ENCODE measurements around the gene NFATC2.
"Not testable (repeated sequence)": the region's sequence is repeated elsewhere in the genome, so short reads cannot be mapped to it uniquely, and the experiment has no call there.

Gene NFATC2

DNA sequence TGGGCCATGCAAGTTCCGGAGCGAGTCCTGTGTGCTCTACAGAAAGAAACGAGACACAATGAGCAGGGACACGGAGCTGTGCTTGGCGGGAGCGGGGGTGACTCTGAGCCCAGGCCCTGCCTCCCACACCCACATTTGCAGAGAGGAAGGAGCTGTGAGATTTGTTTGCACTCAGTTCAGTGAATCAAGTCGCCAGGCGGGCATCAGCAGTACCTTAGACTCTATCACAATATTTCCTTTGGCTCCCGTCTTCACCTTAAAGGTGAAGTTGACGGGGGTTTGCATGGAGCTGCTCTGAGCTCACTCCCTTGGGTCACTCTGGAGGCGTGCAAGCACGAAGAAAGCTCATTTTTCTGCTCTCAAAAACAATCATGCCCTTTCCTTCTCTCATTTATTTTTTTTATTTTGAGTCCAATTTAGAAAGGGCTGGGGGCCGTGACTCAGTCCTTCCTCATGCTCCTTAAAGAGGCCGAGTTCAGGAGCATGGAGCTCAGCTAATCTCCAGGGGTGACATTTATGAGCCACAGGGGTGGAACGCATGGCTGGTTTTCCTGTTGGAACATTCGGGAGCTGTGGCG lies 188.2 kb downstream of the NFATC2 start:
- DNase-seq (ENCODE audit: low spot score) = no peak

DNA sequence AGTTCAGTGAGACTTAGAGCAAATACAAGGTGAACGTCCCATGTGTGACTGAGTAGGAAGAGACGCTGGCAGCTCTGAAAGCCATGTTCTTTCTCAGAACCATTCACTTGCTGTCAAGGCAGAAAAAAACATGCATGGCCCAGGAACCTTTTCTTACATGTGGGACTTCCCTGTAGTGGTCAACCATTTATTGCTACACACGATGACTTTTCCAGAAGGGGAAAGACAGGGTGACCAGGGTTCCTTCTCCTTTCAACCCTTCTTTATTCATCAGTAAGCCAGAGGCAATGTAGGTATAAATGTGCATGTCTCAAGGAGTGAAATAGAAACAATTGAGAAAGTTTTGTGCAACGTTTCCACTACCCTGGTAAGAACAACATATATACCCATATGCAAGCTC lies 189.0 kb downstream of the NFATC2 start:
- DNase-seq (ENCODE audit: low spot score) = no peak

DNA sequence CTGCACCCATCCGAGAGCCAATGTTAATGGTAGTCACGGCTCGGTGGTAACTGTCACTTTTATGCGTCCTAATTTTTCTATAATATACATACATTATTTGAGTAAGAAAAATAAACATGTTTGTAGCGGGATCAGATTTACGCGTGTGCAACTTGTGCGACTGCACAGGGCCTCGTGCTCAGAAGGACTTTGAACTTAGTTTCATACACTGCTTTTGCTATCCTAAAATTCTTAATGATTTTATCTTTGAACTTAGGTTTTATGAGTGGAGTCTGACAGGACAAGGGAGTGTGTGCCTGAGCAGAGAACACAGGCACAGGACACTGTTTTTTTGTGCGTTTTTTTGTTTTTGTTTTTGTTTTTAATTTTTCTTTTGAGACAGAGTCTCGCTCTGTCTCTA lies 189.7 kb downstream of the NFATC2 start:
- no peak for DNase-seq (ENCODE audit: low spot score)

DNA sequence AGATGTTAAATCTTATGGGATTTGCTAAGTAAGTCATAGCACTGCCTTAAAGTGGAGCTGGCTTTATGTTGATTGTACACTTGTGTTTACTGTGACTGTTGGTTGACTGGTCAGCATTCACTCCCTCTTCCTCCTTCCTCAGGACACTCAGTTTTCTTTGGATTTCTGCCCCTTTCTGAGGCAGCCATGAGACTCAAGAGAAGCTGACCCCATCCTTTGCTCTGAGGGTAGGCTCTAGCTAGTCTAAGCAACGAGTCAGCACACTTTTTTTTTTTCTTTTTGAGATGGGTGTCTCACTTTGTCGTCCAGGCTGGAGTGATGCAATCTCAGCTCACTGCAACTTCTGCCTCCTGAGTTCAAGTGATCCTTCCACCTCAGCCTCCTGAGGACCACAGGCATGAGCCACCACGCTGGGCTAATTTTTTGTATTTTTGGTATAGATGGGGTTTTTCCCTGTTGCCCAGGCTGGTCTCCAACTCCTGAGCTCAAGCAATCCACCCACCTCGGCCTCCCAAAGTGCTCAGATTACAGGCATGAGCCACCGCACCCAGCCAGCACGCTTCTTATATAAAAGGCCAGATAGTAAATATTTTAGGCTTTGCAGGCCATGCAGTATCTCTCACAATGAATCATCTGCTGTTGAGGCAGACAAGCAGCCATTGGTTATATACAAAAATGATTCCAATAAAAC lies 191.4 kb downstream of the NFATC2 start:
- DNase-seq (ENCODE audit: low spot score) = no peak

DNA sequence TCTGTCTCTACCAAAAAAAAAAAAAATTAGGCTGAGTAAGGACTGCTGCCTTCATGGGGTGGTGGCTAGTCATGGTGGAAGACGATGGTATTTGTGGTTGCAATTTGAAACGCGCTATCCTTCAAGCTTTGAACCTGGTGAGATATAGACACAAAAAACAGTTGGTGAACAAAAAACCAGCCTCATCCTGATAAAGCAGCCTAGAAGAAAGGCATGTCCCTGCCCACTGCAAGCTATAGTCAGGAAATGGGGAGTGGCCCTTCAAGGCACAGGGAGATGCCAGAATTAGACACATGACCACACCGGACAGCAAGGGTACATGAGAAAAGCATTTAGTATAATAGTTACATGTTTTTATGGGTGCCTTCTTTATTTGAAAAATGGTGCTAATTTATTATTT lies 193.6 kb downstream of the NFATC2 start:
- DNase-seq (ENCODE audit: low spot score) = no peak

DNA sequence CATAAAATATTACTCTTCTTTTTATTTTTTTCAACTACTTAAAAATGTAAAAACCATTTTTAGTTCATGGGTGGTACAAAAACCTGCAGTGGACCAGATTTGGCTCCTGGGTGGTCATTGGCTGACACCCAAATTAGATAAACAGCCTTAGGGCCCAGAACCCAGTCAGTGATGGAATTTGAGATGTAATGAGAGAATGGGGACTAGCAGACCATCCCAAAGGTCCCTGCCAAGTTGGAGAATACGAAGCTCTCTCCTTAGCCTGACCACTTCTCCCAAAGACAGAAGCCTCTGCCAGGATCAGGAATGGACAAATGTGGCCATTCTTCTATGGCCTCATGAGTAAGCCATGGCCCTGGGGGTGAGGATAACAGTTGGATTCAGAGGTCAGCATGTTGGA lies 194.7 kb downstream of the NFATC2 start:
- no peak for DNase-seq (ENCODE audit: low spot score)

DNA sequence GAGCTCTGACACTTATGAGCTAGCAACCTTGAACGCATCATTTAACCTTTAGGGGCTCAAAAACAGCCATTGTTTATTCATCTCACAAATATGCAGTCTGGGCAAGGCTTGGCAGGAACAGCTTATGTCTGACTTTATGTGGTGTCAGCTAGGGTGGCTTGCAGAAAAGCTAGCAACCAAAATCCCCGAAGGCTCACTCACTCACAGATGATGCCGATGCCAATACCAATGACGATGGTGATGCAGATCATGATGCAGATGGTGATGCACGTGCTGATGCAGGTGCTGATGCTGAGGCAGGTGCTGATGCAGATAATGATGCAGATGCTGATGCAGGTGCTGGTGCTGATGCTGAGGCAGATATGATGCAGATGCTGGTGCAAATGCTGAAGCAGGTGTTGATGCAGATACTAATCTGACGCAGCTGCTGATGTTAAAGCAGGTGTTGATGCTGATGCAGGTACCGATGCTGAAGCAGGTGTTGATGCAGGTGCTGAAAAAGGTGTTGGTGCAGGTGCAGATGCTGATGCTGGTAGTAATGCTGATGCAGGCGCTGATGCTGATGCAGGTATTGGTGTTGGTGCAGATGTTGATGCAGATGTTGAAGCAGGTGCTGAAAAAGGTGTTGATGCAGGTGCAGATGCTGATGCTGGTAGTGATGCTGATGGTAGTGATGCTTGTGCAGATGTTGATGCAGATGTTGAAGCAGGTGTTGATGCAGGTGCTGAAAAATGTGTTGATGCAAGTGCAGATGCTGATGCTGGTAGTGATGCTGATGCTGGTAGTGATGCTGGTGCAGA lies 195.6 kb downstream of the NFATC2 start:
- DNase-seq (ENCODE audit: low spot score) = no peak

DNA sequence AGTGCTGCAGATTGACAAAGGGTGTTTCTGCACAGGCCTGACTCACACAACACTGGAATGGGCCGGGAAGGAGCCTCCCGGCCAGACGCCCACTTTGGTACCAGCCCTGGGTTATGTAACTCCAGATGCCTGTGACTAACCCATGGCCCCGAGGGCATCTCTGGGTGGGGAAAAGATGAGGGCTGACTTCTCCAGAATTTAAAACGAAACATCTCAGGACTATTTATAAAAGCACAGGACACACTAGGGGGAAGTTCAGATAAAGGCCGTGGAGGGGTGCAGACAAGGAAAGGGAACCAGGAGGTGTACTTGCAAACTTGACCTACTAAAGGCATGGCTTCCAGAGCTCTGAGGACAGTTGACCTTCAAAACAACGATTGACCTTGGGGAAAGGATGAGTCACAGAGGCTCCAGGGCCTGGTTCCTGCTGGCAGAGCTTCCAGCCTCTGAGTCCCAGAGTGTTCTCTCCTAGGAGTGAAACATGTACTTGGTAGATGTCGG lies 196.9 kb downstream of the NFATC2 start:
- DNase-seq (ENCODE audit: low spot score) = no peak

DNA sequence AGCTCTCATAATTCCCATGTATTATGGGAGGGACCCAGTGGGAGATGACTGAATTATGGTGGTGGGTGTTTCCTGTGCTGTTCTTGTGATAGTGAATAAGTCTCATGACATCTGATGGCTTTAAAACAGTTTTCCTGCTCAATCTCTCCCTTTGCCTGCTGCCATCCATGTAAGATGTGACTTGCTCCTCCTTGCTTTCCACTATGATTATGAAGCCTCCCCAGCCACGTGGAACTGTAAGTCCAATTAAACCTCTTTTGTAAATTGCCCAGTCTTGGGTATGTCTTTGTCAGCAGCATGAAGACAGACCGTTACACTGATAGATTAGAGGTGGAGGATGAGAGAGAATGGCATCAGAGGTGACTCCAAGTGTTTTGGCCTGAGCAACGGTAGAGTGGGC lies 198.7 kb downstream of the NFATC2 start:
- not testable (repeated sequence) for DNase-seq (ENCODE audit: low spot score)

DNA sequence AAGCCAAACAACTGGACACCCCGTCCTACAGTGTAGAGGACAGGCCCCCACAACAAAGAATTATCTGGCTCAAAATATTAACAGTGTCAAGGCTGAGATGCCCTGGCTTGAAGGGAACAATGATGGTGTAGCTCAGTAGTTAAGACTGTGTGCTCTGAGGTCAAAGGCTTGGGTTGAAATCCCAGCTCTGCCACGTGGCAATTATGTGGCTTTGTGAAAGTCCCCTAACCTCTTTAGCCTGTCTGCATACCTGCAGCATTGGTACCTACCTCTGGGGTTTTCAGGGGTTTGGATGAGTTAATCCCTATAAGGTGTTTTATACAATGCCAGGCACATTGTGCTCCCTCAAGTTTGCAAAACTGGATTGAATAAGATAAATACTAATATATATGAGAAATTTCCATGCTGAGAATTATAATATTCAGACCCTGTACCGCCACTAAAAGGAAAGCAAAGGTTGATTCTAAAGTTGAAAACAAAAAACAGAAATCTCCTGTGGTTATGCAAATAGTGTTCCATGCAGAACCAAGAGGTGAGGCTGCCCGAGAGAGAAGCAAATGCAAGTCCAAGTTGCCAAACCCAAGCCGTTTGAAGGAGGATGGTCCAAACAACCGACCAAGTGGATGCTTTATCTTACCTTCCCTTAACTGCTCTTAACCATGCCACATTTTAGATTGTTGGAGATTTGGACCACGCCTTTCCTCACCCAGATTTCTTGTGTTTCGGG lies 199.8 kb downstream of the NFATC2 start:
- DNase-seq (ENCODE audit: low spot score) = no peak

DNA sequence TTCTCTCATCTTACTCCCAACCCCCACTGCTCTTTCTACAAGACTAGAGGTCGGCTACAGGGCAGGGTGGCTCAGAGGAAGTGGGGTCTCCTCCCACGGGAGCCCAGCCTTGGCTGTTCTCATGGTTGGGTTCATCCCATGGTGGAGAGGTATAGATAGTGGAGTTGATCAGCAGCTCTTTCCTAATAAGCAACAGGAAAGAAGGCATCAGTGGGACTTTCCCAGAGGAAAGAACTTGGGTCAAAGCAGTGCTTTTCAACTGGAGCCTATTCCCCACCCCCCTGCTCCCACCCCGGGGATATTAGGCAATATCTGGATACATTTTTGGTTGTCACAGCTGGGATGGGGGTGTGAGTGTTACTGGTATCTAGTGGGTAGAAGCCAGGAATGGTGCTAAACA lies 200.9 kb downstream of the NFATC2 start:
- DNase-seq (ENCODE audit: low spot score) = no peak

DNA sequence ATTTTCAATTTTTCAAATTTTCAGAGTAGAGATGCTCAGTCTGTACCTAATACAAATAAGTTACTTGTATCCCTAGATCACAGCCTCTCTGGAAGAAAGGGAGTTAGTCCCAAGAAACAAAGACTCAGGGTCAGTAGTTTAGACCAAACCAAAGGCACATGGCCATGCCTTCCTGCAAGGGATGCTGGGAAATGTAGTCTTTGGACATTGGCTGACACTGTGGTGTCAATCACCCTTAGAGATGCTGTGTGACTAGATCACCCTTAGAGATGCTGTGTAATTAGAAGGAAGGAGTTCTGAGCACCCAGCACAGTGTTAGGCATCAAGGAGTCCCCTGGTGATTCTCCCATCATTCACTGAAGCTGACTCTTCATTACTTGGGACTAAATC lies 202.1 kb downstream of the NFATC2 start:
- no peak for DNase-seq (ENCODE audit: low spot score)

DNA sequence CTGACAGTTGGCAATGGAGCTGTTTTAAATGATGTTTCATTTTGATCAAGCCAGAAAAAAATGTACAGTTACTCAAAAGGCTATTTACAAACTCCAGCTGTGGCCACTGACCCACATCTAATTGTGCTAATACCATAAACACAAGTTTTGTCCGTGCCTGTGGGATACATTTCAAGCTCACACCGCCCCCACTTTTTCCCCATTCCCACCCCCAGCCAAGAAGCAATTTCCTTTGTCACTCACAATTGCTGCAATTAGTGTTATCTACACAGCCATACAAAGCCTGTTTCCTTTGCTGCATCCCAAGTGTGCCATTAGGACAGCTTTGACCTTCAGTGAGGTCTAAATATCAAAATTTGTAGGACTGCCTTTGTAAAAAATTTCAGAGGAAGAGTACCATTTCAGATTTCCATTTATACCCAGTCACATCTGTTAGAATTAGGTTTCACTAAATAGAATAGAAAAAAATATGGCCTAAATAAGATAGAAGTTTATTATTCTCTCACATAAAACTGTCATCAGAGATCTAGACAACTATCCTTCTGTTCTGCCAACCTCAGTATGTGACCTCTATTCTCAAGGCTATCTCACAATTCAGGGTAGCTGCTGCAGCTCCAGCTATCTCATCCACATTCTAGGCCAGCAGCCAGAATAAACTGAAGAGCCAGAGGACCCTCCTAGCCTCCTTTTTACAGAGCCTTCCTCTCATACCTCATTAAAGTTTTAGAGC lies 202.6 kb downstream of the NFATC2 start:
- DNase-seq (ENCODE audit: low spot score) = no peak

DNA sequence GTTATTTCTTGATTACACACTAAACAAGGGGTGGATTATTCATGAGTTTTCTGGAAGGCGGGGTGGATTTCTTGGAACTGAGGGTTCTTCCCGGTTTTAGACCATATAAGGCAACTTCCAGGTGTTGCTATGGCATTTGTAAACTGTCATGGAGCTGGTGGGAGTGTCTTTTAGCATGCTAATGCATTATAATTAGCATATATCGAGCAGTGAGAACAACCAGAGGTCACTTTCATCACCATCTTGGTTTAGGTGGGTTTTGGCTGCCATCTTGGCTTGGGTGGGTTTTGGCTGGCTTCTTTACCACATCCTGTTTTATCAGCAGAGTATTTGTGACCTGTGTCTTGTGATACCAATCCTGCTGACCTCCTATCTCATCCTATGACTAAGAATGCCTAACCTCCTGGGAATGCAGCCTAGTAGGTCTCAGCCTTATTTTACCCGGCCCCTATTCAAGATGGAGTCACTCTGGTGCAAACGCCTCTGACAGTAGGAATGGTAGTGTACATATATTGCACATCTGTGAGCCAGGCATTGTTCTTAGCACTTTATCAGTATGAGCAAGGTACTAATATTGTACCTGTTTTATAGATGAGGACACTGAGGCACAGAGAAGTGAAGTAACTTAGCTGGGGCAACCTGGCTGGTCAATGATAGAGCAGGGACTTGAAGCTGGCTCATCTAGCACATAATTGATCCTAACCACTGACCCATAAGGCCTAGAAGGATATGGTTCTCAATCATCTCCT lies 203.7 kb downstream of the NFATC2 start:
- DNase-seq (ENCODE audit: low spot score) = no peak

DNA sequence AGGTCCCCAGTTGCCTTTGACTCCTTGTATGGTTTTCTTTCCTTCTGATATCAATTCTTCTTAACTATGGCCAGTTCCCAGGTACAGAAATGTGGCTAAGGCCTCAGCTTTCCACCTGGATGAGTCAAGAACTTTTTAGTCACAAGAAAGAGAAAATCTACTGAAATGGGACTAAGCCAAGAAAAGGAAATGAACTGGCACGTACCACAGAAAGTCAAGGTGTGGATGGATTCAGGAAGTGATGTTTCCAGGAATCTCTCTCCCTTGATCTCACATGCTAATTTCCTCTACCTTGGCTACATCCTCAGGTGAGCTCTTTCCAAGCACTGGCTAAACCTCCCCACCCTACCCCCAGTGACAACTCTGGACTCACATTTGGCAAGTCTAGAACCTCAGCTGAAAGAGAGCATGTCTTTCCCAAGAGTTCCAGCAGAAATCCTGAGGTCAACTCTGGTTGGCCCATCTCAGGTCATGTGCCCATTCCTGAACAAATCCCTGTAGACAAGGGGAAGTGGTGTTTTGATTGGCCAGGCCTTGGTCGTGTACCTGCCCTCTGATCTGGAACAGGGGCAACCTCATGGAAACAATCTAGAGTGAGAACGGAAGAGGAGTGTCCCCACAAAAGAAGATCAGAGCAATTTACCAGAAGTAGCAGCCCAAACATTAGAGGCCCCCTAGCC lies 205.3 kb downstream of the NFATC2 start:
- DNase-seq (ENCODE audit: low spot score) = no peak
